GM12865 (cell line): ENCODE data around the gene SURF6.
A peak's percentile ranks its signal among the peaks of the same experiment; 100 is the strongest.
"Not testable (repeated sequence)": the region's sequence is repeated elsewhere in the genome, so short reads cannot be mapped to it uniquely, and the experiment has no call there.

Experiments
- DNase-seq: peaks from one replicate; pipeline ENCODE4 v3.0.0; 2010; ENCODE audit warnings: low read depth
- H3K4me3 ChIP-seq: 2 replicates; pipeline ENCODE4 v1.5.1; 2011; ENCODE audit warnings: mild to moderate bottlenecking, low read depth, low read length, control low read depth
- TF ChIP-seq, protein P1 (sequence below): IDR thresholded peaks from 2 replicates; pipeline ENCODE4 v1.5.1; 2011; ENCODE audit warnings: low read length, control low read depth, low read depth, inconsistent platforms; ENCODE audit not compliant: insufficient read depth; ENCODE audit errors: missing control alignments

The SURF6 gene

DNA sequence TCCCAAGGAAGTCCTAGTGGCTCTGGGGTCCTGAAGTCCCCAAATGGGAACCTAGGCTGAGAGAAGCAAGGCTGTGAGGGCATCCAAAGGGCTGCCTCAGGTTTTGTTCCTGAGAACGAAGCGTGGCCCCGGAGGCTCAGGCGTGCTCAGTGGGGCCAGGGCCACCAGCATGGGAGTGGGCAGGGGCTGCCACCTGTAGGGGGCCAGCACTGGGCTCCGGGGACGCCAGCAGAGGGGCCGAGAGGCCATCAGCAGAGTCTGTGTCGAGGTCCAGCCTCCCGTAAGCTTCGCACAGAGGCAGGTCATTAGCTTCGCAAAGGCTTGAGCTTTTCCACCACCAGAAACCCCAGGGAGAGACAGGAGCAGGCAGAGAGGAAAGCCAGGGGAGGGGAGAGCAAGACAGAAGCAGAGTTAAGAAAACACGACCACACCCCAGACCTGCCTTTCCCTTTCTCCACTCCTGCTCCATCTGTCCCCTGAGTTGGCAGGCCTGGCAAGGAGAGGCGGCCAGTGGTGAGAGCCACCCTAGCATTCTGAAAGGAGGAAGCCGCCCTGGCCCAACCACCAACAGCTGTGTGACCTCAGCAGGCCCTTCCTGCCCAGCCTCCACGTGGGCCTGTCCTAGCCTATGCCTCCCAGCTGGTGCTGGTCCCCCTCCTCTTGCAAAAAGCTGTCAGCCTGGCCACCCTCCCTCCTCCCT lies 5.5 kb upstream of the SURF6 start:
- TF ChIP-seq, protein P1, sequence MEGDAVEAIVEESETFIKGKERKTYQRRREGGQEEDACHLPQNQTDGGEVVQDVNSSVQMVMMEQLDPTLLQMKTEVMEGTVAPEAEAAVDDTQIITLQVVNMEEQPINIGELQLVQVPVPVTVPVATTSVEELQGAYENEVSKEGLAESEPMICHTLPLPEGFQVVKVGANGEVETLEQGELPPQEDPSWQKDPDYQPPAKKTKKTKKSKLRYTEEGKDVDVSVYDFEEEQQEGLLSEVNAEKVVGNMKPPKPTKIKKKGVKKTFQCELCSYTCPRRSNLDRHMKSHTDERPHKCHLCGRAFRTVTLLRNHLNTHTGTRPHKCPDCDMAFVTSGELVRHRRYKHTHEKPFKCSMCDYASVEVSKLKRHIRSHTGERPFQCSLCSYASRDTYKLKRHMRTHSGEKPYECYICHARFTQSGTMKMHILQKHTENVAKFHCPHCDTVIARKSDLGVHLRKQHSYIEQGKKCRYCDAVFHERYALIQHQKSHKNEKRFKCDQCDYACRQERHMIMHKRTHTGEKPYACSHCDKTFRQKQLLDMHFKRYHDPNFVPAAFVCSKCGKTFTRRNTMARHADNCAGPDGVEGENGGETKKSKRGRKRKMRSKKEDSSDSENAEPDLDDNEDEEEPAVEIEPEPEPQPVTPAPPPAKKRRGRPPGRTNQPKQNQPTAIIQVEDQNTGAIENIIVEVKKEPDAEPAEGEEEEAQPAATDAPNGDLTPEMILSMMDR: no peak
- no peak overlapping the region for H3K4me3 ChIP-seq

DNA sequence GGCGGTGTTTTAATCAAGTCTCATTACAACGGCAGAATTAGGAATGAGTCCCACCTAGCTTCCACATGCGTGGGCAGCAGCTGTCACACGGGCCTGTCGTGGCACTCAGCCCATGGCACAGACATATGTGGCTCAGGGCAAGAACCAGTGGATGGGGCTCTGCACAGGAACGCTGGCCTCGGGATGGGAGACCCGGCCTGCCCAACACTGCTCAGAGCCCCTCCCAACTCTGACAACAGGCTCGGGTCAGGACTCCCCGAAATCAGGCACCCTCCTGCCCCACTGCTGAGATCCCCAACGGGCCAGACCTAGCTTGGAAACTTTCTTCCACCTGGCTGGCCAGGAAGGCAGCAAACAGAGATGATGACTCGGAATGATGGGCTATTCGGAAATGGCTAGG lies 4.9 kb upstream of the SURF6 start:
- TF ChIP-seq, protein P1: no peak
- no peak for DNase-seq
- H3K4me3 ChIP-seq: no peak overlapping the region

More for the DNA sequence above, 5.5 kb upstream of the SURF6 start:
- DNase-seq: no peak

DNA sequence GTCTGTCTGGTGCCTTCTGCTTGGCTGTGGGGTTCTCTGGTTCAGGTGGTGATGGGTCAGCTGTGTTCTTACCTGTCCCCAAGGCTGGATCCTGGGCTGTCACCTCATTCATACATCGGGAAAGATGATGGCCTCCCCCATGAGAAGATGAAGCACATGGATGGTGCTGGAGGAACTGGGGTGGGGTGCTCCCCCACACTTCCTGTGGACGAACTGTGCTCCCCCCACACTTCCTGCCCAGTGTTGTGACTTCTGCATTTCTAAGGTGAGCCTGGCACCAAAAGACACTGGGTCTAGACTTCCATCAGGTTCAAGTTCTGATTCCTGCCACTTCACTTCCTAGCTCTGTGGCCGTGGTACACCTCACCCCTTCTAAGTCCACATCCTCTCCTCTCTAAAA lies 4.3 kb upstream of the SURF6 start:
- TF ChIP-seq, protein P1: no peak
- H3K4me3 ChIP-seq: no peak overlapping the region
- no peak for DNase-seq

DNA sequence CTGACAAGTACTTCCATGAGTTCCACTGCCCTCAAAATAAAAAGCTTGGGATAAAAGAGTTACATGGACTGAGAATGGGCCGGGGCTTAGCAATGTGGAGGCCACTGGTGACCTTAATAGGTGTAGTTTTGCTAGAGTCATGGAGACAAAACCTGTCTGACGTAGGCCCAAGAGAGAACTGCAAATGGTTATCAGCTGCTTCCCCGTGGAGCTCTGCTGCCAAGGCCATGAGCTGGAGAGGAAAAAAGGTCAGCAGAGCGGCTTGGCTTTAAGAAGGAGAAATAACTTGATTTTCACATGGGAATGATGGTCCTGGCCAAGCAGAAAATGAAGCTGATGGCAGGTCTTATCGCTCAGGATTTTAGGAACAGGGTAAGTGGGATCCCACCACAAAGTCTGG lies 3.7 kb upstream of the SURF6 start:
- TF ChIP-seq, protein P1: no peak
- H3K4me3 ChIP-seq: no peak overlapping the region
- no peak for DNase-seq

DNA sequence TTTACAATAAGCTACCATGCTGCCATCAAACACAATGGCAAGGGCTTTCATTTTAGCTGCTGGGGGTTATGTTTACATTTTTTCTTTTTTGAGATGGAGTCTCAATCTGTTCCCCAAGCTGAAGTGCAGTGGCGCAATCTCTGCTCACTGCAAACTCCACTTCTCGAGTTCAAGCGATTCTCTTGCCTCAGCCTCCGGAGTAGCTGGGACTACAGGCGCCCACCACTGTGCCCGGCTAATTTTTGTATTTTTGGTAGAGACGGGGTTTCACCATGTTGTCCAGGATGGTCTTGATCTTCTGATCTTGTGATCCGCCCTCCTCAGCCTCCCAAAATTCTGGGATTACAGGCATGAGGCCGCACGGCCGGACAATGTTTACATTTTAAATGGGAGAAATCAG lies 1.1 kb downstream of the SURF6 start:
- peak overlapping the region; percentile 98 for H3K4me3 ChIP-seq

DNA sequence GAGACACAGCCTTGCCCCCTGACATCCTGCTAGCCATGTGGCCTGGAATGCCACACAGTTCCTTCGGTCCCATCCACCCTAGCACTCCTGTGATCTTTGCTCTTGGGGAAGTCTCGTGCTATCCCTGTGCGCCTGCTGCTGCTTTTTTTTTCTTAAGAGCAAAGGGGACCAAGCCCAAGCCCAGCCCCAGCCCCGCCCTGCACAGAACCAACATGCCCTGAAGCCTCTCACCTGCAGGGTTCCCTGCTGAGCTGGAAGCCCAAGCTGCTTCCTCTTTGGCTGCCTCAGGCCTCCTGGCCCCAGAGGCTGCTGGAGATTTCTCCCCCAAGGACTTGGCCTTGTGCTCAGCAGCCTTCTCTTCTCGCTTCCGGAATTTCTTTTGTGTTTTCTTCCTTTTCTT lies 1.8 kb downstream of the SURF6 start:
- DNase-seq: no peak
- H3K4me3 ChIP-seq: no peak overlapping the region
- TF ChIP-seq, protein P1: no peak

More for the DNA sequence above, 1.1 kb downstream of the SURF6 start:
- DNase-seq: not testable (repeated sequence)

DNA sequence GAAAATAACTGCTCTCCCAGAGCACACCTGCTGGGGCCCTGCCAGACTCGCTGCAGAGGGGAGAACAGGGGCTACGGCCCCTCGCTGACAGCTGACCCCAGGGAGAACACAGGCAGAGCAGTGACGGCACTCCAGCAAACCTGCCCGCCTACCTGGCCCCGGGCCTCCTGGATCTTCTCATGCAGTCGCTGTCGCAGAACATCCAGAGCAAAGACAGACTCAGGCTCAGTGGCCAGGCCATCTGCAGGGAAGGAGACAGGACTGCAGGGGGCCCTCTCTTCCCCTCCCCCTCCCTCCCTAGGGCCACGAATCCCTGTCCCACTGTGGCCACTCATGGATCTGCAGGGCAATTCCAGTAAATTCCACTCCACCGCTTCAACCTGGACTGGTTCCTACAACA lies 2.4 kb downstream of the SURF6 start:
- TF ChIP-seq, protein P1: no peak
- DNase-seq: no peak
- no peak overlapping the region for H3K4me3 ChIP-seq
